ENCODE results near the gene CFD.
A peak's percentile ranks its signal among the peaks of the same experiment; 100 is the strongest.

The CFD gene

GRCh38 chr19:912181-913079 is 53.0 kb downstream of the CFD start:
- H3K36me3 Mint-ChIP-seq (ENCODE audit: low read depth): no peaks in the 10 kb centered on the region
- no peaks in the 10 kb centered on the region for H3K9me3 Mint-ChIP-seq
- no peaks in the 10 kb centered on the region for H3K27me3 Mint-ChIP-seq
- peaks cover 36% of the 10 kb centered on the region for H3K4me1 Mint-ChIP-seq (ENCODE audit: low read depth)
- peak overlapping the region; percentile 79 for H3K4me3 Mint-ChIP-seq
- H3K27ac Mint-ChIP-seq: peak overlapping the region; percentile 36
